ENCODE results near the gene CCDC3. TPM values are rescaled to one million over a fixed set of nuclear protein-coding genes. Genes with fewer than 3 reads are reported as not detected.

Gene CCDC3
- total RNA-seq, 1 experiment from 2014 or later: 2.8 TPM

GRCh38 chr10:12940791-12941190 is 60.7 kb downstream of the CCDC3 start:
- no peaks in the 10 kb centered on the region for H3K27me3 ChIP-seq (replicated peaks; ENCODE audit: insufficient read depth, low read depth, low read length, poor library complexity)
- H3K36me3 ChIP-seq (ENCODE audit: insufficient read depth, low read length, poor library complexity, severe bottlenecking): no peaks in the 10 kb centered on the region
- no peaks in the 10 kb centered on the region for H3K9me3 ChIP-seq (ENCODE audit: low read depth, low read length, poor library complexity, severe bottlenecking)
- ChIA-PET POLR2A (ENCODE audit: low non-redundant PET) (no interaction called here), CTCF (no interaction called here)
- no TSS peak for BruUV-seq (replicated peaks)
- TF ChIP-seq, protein P1, sequence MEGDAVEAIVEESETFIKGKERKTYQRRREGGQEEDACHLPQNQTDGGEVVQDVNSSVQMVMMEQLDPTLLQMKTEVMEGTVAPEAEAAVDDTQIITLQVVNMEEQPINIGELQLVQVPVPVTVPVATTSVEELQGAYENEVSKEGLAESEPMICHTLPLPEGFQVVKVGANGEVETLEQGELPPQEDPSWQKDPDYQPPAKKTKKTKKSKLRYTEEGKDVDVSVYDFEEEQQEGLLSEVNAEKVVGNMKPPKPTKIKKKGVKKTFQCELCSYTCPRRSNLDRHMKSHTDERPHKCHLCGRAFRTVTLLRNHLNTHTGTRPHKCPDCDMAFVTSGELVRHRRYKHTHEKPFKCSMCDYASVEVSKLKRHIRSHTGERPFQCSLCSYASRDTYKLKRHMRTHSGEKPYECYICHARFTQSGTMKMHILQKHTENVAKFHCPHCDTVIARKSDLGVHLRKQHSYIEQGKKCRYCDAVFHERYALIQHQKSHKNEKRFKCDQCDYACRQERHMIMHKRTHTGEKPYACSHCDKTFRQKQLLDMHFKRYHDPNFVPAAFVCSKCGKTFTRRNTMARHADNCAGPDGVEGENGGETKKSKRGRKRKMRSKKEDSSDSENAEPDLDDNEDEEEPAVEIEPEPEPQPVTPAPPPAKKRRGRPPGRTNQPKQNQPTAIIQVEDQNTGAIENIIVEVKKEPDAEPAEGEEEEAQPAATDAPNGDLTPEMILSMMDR (conservative IDR thresholded peaks at IDR 0.05; ENCODE audit: low read depth, low read length): no peak
- TF ChIP-seq EZH2 (IDR thresholded peaks at IDR 0.05; ENCODE audit: borderline replicate concordance, low read depth, low read length, poor library complexity, severe bottlenecking): no peak
- H3K27ac ChIP-seq (ENCODE audit: low read depth, low read length, poor library complexity, severe bottlenecking): no peak overlapping the region
- no peaks in the 10 kb centered on the region for H3K4me1 ChIP-seq (ENCODE audit: insufficient read depth, low read length, poor library complexity, severe bottlenecking)
- H3K4me3 ChIP-seq (ENCODE audit: low read depth, low read length, poor library complexity, severe bottlenecking): no peak overlapping the region
- DNase-seq (ENCODE audit: low spot score): no peak
- intact Hi-C loops (cut with micrococcal nuclease; ENCODE audit: unreplicated experiment): no loop called here

- TF ChIP-seq, protein P1 (conservative IDR thresholded peaks at IDR 0.05; ENCODE audit: low read depth, low read length): no peak
- no peak for TF ChIP-seq EZH2 (IDR thresholded peaks at IDR 0.05; ENCODE audit: borderline replicate concordance, low read depth, low read length, poor library complexity, severe bottlenecking)
- H3K27ac ChIP-seq (ENCODE audit: low read depth, low read length, poor library complexity, severe bottlenecking): no peak overlapping the region
- no peaks in the 10 kb centered on the region for H3K4me1 ChIP-seq (ENCODE audit: insufficient read depth, low read length, poor library complexity, severe bottlenecking)
- intact Hi-C loops (cut with micrococcal nuclease; ENCODE audit: unreplicated experiment): no loop called here
- ChIA-PET CTCF (no interaction called here), POLR2A (ENCODE audit: low non-redundant PET) (no interaction called here)
- no TSS peak for BruUV-seq (replicated peaks)
- no peaks in the 10 kb centered on the region for H3K9me3 ChIP-seq (ENCODE audit: low read depth, low read length, poor library complexity, severe bottlenecking)
- H3K4me3 ChIP-seq (ENCODE audit: low read depth, low read length, poor library complexity, severe bottlenecking): no peak overlapping the region
- DNase-seq (ENCODE audit: low spot score): no peak
- H3K27me3 ChIP-seq (replicated peaks; ENCODE audit: insufficient read depth, low read depth, low read length, poor library complexity): no peaks in the 10 kb centered on the region
- H3K36me3 ChIP-seq (ENCODE audit: insufficient read depth, low read length, poor library complexity, severe bottlenecking): no peaks in the 10 kb centered on the region
Observed at GRCh38 chr10:12938271-12938670, 63.2 kb downstream of the CCDC3 start.

GRCh38 chr10:12937527-12937926 is 64.0 kb downstream of the CCDC3 start:
- Histone ChIP-seq H3K4me1 (ENCODE audit: insufficient read depth, low read length, poor library complexity, severe bottlenecking) (no peaks in the 10 kb centered on the region), H3K27me3 (replicated peaks; ENCODE audit: insufficient read depth, low read depth, low read length, poor library complexity) (no peaks in the 10 kb centered on the region), H3K9me3 (ENCODE audit: low read depth, low read length, poor library complexity, severe bottlenecking) (no peaks in the 10 kb centered on the region), H3K36me3 (ENCODE audit: insufficient read depth, low read length, poor library complexity, severe bottlenecking) (no peaks in the 10 kb centered on the region), H3K4me3 (ENCODE audit: low read depth, low read length, poor library complexity, severe bottlenecking) (no peak overlapping the region), H3K27ac (ENCODE audit: low read depth, low read length, poor library complexity, severe bottlenecking) (no peak overlapping the region)
- ChIA-PET CTCF (no interaction called here), POLR2A (ENCODE audit: low non-redundant PET) (no interaction called here)
- BruUV-seq (replicated peaks): no TSS peak
- intact Hi-C loops (cut with micrococcal nuclease; ENCODE audit: unreplicated experiment): no loop called here
- no peak for TF ChIP-seq EZH2 (IDR thresholded peaks at IDR 0.05; ENCODE audit: borderline replicate concordance, low read depth, low read length, poor library complexity, severe bottlenecking)
- TF ChIP-seq, protein P1 (conservative IDR thresholded peaks at IDR 0.05; ENCODE audit: low read depth, low read length): no peak
- no peak for DNase-seq (ENCODE audit: low spot score)
